NCI-H2196 (cell line): ENCODE data around the gene NPAS4.

Experiments used
- DNase-seq: peaks from one replicate; lab custom pipeline; 2025; ENCODE audit not compliant: unreplicated experiment; lab: John Stamatoyannopoulos, UW

The NPAS4 gene

DNA sequence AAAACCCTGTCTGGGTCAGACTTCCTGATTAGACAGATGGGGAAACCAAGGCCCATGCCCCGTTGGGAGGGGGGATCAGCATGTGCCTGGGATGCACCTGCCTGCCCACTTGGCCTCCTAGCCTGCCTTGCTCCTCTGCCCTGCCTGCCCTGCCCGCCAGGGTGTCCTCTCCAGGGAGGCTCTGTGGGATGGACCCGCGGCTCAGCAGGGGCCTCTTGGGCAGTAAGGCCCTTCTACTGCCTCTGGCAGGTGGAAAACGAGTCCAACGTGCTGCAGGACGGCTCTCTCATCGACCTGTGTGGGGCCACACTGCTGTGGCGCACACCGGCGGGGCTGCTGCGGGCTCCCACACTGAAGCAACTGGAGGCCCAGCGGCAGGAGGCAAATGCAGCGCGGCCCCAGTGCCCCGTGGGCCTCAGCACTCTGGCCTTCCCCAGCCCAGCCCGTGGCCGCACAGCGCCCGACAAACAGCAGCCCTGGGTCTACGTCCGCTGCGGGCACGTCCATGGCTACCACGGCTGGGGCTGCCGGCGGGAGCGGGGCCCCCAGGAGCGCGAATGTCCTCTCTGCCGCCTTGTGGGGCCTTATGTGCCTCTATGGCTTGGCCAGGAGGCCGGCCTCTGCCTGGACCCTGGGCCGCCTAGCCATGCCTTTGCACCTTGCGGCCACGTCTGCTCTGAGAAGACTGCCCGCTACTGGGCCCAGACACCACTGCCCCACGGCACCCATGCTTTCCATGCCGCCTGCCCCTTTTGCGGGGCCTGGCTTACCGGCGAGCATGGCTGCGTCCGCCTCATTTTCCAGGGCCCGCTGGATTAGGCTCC is 54.7 kb downstream of the NPAS4 start:
- no peak for DNase-seq
